SK-N-SH (cell line): ENCODE data around the gene GTF2E1. TPM values are rescaled to one million over a fixed set of nuclear protein-coding genes. Genes with fewer than 3 reads are reported as not detected.

Experiments
- CTCF ChIA-PET: fragments of 300-600, 350-600 bp; formaldehyde crosslinking; extraction: SDS; loops from one replicate; lab custom pipeline; 2021; lab: Yijun Ruan, JAX
- POLR2A ChIA-PET: fragments of 350-600 bp; sonication (Branson Sonifier 250); formaldehyde crosslinking; extraction: SDS; loops from one replicate; lab custom pipeline; 2020; ENCODE audit warnings: antibody characterized with exemption, inconsistent platforms; lab: Yijun Ruan, JAX
- DNase-seq: peaks from one replicate; pipeline ENCODE4 v3.0.0; 2012
- H2AFZ ChIP-seq: fragments of 200-600 bp; sonication (generic); 2 replicates; pipeline ENCODE4 v1.8.1; 2016; ENCODE audit warnings: antibody characterized with exemption, mild to moderate bottlenecking, low read depth
- H3F3A ChIP-seq: fragments of 200-600 bp; sonication (generic); replicated peaks from 2 replicates; pipeline ENCODE3; 2016; ENCODE audit warnings: antibody characterized with exemption, mild to moderate bottlenecking; ENCODE audit not compliant: insufficient read depth
- H3K27ac ChIP-seq, 2 experiments: fragments of 200-500 bp in 1 of 2; fragments of 200-600 bp in 1 of 2; sonication (Bioruptor generic) in 1 of 2; sonication (generic), shearing (Covaris generic) in 1 of 2; 2 replicates each; pipeline versions ENCODE4 v1.5.1 to v1.6.1; 2014 to 2016; ENCODE audit warnings: low read depth in 2 of 2, inconsistent platforms in 1 of 2, low read length in 1 of 2, mild to moderate bottlenecking in 1 of 2, mixed read lengths in 1 of 2
- H3K27me3 ChIP-seq: fragments of 200-600 bp; sonication (generic), shearing (Covaris generic); 2 replicates; pipeline ENCODE4 v1.6.1; 2016; ENCODE audit warnings: mixed run types; ENCODE audit not compliant: insufficient read depth
- H3K36me3 ChIP-seq, 2 experiments: fragments of 200-500 bp in 1 of 2; fragments of 200-600 bp in 1 of 2; sonication (Bioruptor generic) in 1 of 2; sonication (generic) in 1 of 2; replicated peaks in 1 of 2; 2 replicates each; pipeline versions ENCODE3 to v1.5.1; 2014 to 2016; ENCODE audit warnings: low read length in 1 of 2, mild to moderate bottlenecking in 1 of 2; ENCODE audit not compliant: insufficient read depth in 2 of 2, control insufficient read depth in 1 of 2
- H3K4me1 ChIP-seq, 2 experiments: fragments of 200-500 bp in 1 of 2; fragments of 200-600 bp in 1 of 2; sonication (Bioruptor generic) in 1 of 2; sonication (generic), shearing (Covaris generic) in 1 of 2; 2 replicates each; pipeline versions ENCODE4 v1.5.1 to v1.6.1; 2014 to 2016; ENCODE audit warnings: low read depth in 1 of 2, low read length in 1 of 2, mixed run types in 1 of 2; ENCODE audit not compliant: insufficient read depth in 2 of 2, control insufficient read depth in 1 of 2
- H3K4me2 ChIP-seq: fragments of 200-600 bp; sonication (generic), shearing (Covaris generic); 2 replicates; pipeline ENCODE4 v1.6.1; 2017; ENCODE audit warnings: mixed run types
- H3K4me3 ChIP-seq, 2 experiments: fragments of 200-500 bp in 1 of 2; fragments of 200-600 bp in 1 of 2; sonication (Bioruptor generic) in 1 of 2; sonication (generic), shearing (Covaris generic) in 1 of 2; 2 replicates each; pipeline versions ENCODE4 v1.5.1 to v1.8.1; 2014 to 2016; ENCODE audit warnings: low read depth in 2 of 2, inconsistent platforms in 1 of 2, low read length in 1 of 2, mild to moderate bottlenecking in 1 of 2, mixed read lengths in 1 of 2, moderate library complexity in 1 of 2
- H3K79me2 ChIP-seq: fragments of 200-600 bp; sonication (generic); 2 replicates; pipeline ENCODE4 v1.8.1; 2017; ENCODE audit warnings: mild to moderate bottlenecking; ENCODE audit not compliant: insufficient read depth
- H3K9ac ChIP-seq: fragments of 200-600 bp; sonication (generic); 2 replicates; pipeline ENCODE4 v1.6.1; 2017; ENCODE audit warnings: mixed run types
- H3K9me2 ChIP-seq: fragments of 200-600 bp; sonication (generic); 2 replicates; pipeline ENCODE4 v1.6.1; 2017; ENCODE audit warnings: mixed run types
- H3K9me3 ChIP-seq: fragments of 200-600 bp; sonication (generic); 2 replicates; pipeline ENCODE4 v1.6.1; 2017; ENCODE audit warnings: mixed run types, mild to moderate bottlenecking, moderate library complexity
- H4K20me1 ChIP-seq: fragments of 200-600 bp; sonication (generic); 2 replicates; pipeline ENCODE4 v1.6.1; 2017; ENCODE audit warnings: mild to moderate bottlenecking, mixed run types; ENCODE audit not compliant: insufficient read depth
- CHD2 ChIP-seq: fragments of 150-350 bp; IDR thresholded peaks from 2 replicates; pipeline ENCODE4 v1.6.1; 2018; ENCODE audit warnings: low read length; ENCODE audit not compliant: partially characterized antibody
- CTCF ChIP-seq: fragments of 200-600 bp; sonication (generic); IDR thresholded peaks from 2 replicates; pipeline ENCODE4 v1.6.1; 2017; ENCODE audit warnings: antibody characterized with exemption, mild to moderate bottlenecking, moderate library complexity
- ELF1 ChIP-seq: IDR thresholded peaks from 2 replicates; pipeline ENCODE4 v1.4.0; 2012
- FOXJ3 ChIP-seq: sonication (generic); formaldehyde crosslinking; IDR thresholded peaks from 2 replicates; pipeline ENCODE4 v1.5.1; 2020; ENCODE audit warnings: mild to moderate bottlenecking, missing genetic modification reagents
- FOXM1 ChIP-seq: IDR thresholded peaks from 2 replicates; pipeline ENCODE4 v1.4.0; 2012; ENCODE audit warnings: low read depth, mild to moderate bottlenecking
- JUND ChIP-seq: IDR thresholded peaks from 2 replicates; pipeline ENCODE4 v1.4.0; 2012
- NFIC ChIP-seq: IDR thresholded peaks from 2 replicates; pipeline ENCODE4 v1.4.0; 2012; ENCODE audit warnings: borderline replicate concordance
- NRF1 ChIP-seq: IDR thresholded peaks from 2 replicates; pipeline ENCODE4 v1.6.1; 2012; ENCODE audit warnings: low read depth, mild to moderate bottlenecking, low read length
- PBX3 ChIP-seq: IDR thresholded peaks from 2 replicates; pipeline ENCODE4; 2012
- RCOR1 ChIP-seq: fragments of 150-350 bp; IDR thresholded peaks from 2 replicates; pipeline ENCODE4 v1.6.1; 2017; ENCODE audit warnings: antibody characterized with exemption, low read length
- SIN3A ChIP-seq: IDR thresholded peaks from 2 replicates; pipeline ENCODE4 v1.6.1; 2012; ENCODE audit warnings: low read depth, mild to moderate bottlenecking, low read length, moderate library complexity, borderline replicate concordance
- TCF12 ChIP-seq: IDR thresholded peaks from 2 replicates; pipeline ENCODE4 v1.4.0; 2012
- TEAD4 ChIP-seq: IDR thresholded peaks from 2 replicates; pipeline ENCODE4 v1.4.0; 2012; ENCODE audit warnings: mild to moderate bottlenecking, borderline replicate concordance; ENCODE audit not compliant: insufficient read depth
- USF1 ChIP-seq: IDR thresholded peaks from 2 replicates; pipeline ENCODE4 v1.4.0; 2012; ENCODE audit warnings: low read depth, borderline replicate concordance
- USF2 ChIP-seq: fragments of 150-350 bp; IDR thresholded peaks from 2 replicates; pipeline ENCODE4 v1.6.1; 2017; ENCODE audit warnings: antibody characterized with exemption, low read length, low read depth, borderline replicate concordance
- WGBS: methylation state at CpG from one replicate; pipeline ENCODE4 v1.1.6; 2017; ENCODE audit warnings: low lambda C conversion rate; 5-methylcytosine and 5-hydroxymethylcytosine counted together
- polyA plus RNA-seq, 3 experiments: library from polyadenylated mRNA; depleted of rRNA; stranded (reverse); fragments of >200 nt; gene quantifications; 2 replicates each; pipeline ENCODE4 v1.2.3, GENCODE V29; 2012

The GTF2E1 gene
- polyA plus RNA-seq, 1 of the 3 experiments (the other 2 are of a cell fraction): 5.7 TPM

- no peak for DNase-seq
- CTCF ChIA-PET: no interaction called here
- Histone ChIP-seq H3K9me2 (no peaks in the 10 kb centered on the region), H3K4me2 (no peak overlapping the region), H3K36me3 (peaks cover 17 to 25% of the 10 kb centered on the region in 2 experiments), H3K79me2 (no peaks in the 10 kb centered on the region; the same call in 1 of the 2 replicates), H3K9me3 (0 out of 2 replicates have a peak, but pooled peaks cover 6% of the 10 kb centered on the region), H3K27ac (no peak overlapping the region), H3K4me1 (no peaks in the 10 kb centered on the region), H2AFZ (no peak overlapping the region), H3K4me3 (no peak overlapping the region), H3F3A (no peaks in the 10 kb centered on the region), H3K9ac (no peak overlapping the region), H4K20me1 (no peaks in the 10 kb centered on the region), H3K27me3 (no peaks in the 10 kb centered on the region)
- POLR2A ChIA-PET: no interaction called here
- no peak for TF ChIP-seq FOXJ3
- no peak for TF ChIP-seq RCOR1
- no peak for TF ChIP-seq NRF1
- TF ChIP-seq FOXM1: no peak
- no peak for TF ChIP-seq JUND
- TF ChIP-seq CHD2: no peak
- no peak for TF ChIP-seq PBX3
- TF ChIP-seq USF1: no peak
- TF ChIP-seq TEAD4: no peak
- TF ChIP-seq CTCF: no peak
- no peak for TF ChIP-seq ELF1
- 98% methylated on average over 5 of the region's 5 CpGs for WGBS
Measured at GRCh38 chr3:120705884-120706582, 36.5 kb upstream of the GTF2E1 start.

GRCh38 chr3:120706950-120707349, 35.6 kb upstream of the GTF2E1 start:
- TF ChIP-seq SIN3A (no peak), NRF1 (no peak), FOXJ3 (no peak), NFIC (no peak), TCF12 (no peak), USF2 (no peak)
- Histone ChIP-seq H3K27me3 (no peaks in the 10 kb centered on the region), H3K79me2 (no peaks in the 10 kb centered on the region; the same call in 1 of the 2 replicates), H3F3A (no peaks in the 10 kb centered on the region), H3K9me3 (0 out of 2 replicates have a peak, but pooled peaks cover 6% of the 10 kb centered on the region), H4K20me1 (no peaks in the 10 kb centered on the region), H3K9ac (no peak overlapping the region), H3K36me3 (peaks cover 17 to 25% of the 10 kb centered on the region in 2 experiments), H3K4me3 (no peak overlapping the region), H2AFZ (no peak overlapping the region), H3K27ac (no peak overlapping the region), H3K9me2 (no peaks in the 10 kb centered on the region), H3K4me1 (no peaks in the 10 kb centered on the region), H3K4me2 (no peak overlapping the region)
- no peak for DNase-seq
- POLR2A ChIA-PET: no interaction called here
- CTCF ChIA-PET: interaction anchor here (0.7 kb wide), 1 partner anchor 13 kb away, joined by 3 read pairs; no protein-coding TSS in a partner anchor
